ENCODE data around the gene LFNG.
A peak's percentile ranks its signal among the peaks of the same experiment; 100 is the strongest.
"Not testable (repeated sequence)": the region's sequence is repeated elsewhere in the genome, so short reads cannot be mapped to it uniquely, and the experiment has no call there.

LFNG gene

GRCh38 chr7:2530071-2530987, 10.8 kb downstream of the LFNG start:
- DNase-seq (ENCODE audit: low spot score), result peak; percentile 68

- DNase-seq (ENCODE audit: low spot score), result peak; percentile 44
Observed at GRCh38 chr7:2530994-2531795, 11.6 kb downstream of the LFNG start.

DNA sequence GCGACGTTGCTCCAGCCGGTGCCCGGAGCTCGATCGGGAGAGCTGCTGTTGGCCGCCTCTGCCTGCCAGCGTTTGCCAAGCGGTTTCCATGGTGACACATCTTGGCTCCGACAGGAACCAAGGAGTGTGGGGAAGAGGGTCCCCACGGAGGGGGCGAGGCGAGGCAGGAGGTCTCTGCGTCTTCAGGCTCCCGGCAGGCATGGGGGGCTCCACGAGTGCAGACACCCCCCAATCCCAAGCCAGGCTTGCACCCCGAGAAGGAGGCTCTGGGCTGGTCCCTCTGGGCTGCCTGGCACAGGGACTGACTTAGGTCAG, 12.2 kb downstream of the LFNG start:
- DNase-seq (ENCODE audit: low spot score), result peak; percentile 53

- peak; percentile 45 for DNase-seq (ENCODE audit: low spot score)
Observed at GRCh38 chr7:2532199-2532772, 12.7 kb downstream of the LFNG start.

GRCh38 chr7:2532816-2533215, 13.2 kb downstream of the LFNG start:
- DNase-seq (ENCODE audit: low spot score), result not testable (repeated sequence)

DNA sequence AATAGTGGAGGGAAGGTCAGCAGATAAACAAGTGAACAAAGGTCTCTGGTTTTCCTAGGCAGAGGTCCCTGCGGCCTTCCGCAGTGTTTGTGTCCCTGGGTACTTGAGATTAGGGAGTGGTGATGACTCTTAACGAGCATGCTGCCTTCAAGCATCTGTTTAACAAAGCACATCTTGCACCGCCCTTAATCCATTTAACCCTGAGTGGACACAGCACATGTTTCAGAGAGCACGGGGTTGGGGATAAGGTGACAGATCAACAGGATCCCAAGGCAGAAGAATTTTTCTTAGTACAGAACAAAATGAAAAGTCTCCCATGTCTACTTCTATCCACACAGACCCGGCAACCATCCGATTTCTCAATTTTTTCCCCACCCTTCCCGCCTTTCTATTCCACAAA, 14.0 kb downstream of the LFNG start:
- not testable (repeated sequence) for DNase-seq (ENCODE audit: low spot score)

DNA sequence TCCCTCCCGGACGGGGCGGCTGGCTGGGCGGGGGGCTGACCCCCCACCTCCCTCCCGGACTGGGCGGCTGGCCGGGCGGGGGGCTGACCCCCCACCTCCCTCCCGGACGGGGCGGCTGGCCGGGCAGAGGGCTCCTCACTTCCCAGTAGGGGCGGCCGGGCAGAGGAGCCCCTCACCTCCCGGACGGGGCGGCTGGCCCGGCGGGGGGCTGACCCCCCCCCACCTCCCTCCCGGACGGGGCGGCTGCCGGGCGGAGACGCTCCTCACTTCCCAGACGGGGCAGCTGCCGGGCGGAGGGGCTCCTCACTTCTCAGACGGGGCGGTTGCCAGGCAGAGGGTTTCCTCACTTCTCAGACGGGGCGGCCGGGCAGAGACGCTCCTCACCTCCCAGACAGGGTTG, 14.6 kb downstream of the LFNG start:
- not testable (repeated sequence) for DNase-seq (ENCODE audit: low spot score)

DNA sequence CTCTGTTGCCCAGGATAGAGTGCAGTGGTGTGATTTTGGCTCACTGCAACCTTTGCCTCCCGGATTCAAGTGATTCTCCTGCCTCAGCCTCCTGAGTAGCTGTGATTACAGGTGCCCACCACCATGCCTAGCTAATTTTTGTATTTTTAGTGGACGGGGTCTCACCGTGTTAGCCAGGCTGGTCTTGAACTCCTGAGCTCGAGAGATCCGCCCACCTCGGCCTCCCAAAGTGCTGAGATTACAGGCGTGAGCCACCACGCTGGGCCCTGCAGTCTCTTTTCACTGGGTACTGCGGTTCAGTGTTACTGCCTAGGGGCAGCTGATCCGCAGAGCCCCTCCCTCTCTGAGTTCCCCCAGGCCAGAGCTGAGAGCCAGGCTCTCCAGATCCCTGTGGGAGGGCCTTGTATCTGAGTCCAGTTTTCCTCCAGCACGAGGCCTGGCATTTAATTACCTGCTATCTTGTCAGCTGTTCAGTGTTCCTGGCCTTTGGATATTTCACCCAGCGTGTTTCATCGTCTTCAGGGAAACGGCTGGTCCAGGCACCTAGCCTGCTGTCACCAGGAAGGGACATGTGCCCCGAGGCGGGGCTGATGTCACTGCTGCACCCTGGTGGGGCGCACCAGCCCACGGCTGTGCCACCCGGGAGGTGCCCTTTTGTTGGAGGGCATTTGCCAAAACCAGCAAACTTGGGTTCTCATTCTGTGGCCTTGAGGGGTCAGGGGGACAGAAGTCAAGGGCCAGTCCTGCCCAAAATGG, 16.5 kb downstream of the LFNG start:
- DNase-seq (ENCODE audit: low spot score), result not testable (repeated sequence)

- no peak for DNase-seq (ENCODE audit: low spot score)
Observed at GRCh38 chr7:2537981-2538851, 18.6 kb downstream of the LFNG start.

DNA sequence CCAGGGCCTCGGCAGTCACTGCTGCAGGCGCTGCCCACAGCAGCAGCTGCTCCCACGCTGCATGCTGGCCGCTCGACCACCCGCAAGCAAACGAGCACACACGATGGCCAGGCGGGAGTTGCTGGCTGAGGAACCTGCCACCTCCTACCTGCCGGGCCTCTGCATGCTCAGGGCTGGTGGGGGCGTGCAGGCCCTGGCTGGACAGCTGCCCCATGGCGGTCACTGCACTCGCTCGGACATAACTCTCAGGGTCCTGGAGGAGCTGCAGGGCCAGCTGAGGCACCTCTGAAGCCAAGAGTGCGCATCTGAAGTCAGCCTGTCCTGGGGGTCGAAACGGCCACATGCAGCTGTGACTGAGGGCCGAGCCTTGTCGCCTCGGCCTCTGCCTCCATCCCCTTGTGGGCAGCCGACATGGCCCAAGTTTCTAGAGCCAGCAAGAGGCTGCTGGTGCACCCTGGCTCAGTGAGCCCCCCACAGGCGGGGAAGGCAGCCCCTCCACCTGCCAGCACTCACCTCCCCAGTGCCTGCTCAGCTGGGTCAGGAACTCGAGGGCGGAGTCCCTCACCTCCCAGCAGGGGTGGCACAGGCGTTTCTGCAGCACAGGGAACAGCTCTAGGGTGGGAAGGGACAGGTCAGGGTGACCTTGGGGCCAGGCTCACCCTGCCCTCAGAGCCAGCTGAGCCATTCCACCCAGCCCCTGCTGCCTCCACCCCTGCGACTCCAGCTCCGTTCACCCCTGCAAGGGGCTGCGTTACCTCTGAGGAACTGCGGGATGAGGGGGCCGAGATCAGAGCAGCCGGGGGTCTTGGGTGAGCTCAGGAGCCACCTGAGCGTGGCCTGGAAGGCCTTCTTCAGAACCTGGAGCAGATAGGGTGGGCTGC, 19.7 kb downstream of the LFNG start:
- no peak for DNase-seq (ENCODE audit: low spot score)

DNA sequence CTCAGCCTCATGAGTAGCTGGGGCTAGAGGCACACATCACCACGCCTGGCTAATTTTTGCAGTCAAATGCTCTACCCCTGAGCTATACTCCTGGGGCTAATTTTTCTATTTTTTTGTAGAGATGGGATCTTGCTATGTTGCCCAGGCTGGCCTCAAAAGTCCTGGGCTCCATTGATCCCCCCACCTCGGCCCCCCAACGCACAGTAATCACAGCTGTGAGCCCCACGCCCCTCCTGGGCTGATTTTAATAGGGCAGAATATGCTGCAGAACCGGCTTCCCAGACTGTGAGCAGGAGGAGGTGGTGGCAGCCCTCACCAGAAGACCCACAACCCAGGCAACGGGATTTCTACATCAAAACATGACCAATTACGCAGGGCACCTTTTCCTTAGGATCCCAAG, 20.6 kb downstream of the LFNG start:
- DNase-seq (ENCODE audit: low spot score), result no peak

DNA sequence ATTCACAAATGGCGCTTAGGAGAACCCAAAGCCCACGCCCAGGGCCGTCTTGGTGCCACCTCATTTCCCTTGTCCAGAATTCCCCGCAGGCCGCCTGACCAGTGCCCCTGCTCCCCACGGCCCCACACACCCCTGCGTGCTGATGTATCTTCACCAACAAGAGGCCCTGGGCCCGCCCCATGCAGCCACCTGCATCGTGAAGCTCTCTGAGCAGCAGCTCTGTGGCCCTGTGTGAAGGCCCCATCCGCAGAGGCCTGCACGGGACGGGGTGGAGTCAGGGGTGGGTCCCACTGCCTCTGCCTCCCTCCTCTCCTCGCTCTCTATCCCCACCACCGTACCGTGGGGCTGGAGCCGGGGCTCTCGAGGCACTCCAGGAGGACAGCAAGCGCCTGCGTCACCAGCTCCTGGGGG, 21.1 kb downstream of the LFNG start:
- DNase-seq (ENCODE audit: low spot score), result no peak

DNA sequence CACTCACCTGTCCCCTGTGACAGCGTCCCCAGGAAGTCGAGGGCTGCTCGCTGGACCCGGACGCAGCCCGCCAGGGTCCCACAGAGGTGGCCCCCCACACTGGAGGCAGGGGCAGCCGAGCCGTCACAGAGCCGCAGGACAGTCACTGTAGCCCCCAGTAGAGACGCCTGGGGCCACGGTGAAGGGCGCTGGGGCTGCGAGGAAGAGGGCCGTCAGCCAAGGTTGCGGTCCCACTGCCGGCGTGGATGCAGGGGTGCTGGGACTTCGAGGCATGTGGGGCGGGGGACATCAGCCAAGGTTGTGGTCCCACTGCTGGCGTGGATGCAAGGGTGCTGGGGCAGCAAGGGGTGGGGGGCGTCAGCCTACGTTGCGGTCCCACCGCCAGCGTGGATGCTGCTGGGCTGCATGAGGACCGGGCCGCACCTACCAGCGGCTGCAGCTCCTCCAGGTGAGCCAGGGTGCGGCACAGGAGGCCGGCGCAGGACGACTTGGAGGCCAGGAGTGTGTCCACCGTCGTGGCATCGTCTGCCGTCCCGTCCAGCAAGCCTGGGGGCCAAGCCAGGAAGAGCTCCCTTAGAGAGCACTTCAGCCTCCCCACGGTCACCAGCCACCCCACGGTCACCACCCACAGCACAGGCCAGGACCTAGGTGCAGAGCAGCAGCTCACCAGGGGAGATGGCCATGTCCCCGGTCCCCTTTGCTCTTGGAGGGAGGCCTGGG, 21.9 kb downstream of the LFNG start:
- DNase-seq (ENCODE audit: low spot score), result no peak

- DNase-seq (ENCODE audit: low spot score), result no peak
Observed at GRCh38 chr7:2542011-2542915, 22.7 kb downstream of the LFNG start.

DNA sequence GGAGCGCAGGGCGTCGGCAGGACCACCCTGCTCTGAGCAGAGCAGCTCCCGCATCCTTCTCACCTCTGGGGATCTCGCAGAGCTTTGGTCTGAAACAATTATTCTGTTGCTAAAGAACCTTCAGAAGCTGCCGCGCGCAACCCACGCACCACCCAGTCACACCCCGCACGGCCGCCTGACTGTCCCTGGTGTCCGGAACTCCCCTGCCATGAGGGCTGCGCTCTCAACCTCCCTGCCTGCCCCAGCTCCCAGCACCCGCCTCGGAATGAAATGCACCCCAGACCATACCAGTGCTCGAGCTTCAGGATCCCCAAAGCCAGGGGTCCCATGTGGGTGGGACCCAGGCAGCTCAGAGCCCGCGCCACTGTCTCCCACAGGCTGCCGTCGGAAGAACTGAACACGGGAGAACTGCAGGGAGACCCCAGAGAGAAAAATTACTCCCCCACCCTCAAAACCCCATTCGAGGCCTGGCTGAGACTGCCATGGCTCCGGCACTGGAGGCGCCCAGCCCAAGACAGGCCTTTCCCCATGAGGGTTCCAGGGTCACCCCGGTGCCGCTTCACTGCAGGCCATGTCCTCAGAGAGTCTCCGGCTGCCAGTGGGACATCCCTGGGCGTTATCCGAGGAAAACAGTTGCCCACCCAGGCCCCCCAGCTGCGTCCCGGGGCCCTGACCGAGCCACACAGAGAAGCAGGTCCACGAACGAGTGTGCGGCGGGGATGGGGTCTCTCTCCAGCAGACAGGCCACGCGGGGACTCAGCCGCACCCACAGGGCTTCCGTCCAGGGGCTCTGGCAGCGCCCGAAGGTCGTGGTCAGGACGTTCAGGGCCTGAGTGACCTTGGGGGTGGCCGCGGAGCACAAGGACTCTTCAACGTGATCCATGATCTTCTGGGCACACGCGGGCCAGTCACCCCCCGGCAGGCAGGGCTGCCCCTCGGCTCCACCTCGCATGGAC, 23.6 kb downstream of the LFNG start:
- no peak for DNase-seq (ENCODE audit: low spot score)

DNA sequence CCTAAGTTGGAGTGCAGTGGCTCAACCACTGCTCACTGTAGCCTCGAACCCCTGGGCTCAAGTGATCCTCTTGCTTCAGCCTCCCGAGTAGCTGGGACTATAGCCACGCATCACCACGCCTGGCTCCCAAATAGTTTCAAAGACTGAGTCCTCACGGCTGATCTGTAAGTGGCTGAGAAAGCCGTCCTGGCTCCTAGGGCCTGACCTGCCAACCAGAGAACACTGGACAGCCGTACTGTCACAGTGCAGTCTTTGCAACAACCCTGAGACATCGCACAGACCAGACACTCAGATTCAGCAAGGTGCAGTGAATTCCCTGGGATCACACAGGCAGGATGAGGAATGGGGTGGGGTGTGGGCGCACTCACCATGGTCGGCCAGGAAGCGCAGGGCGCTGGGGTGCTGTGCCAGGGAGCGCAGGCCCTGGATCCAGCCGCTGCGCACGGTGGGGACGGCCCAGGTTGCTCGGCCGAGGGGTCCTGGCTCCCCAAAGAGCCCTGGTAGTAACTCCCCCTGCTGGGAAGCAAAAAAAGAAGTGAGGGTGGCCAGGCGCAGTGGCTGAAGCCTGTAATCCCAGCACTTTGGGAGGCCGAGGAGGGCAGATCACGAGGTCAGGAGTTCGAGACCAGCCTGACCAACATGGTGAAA, 25.1 kb downstream of the LFNG start:
- DNase-seq (ENCODE audit: low spot score), result no peak

Data from kidney tubule cell (primary cell).